Mesenteric fat pad (tissue), 1 donor: ENCODE measurements around the gene RNF215. TPM values are rescaled to one million over a fixed set of nuclear protein-coding genes. Genes with fewer than 3 reads are reported as not detected.
"Not testable (repeated sequence)": the region's sequence is repeated elsewhere in the genome, so short reads cannot be mapped to it uniquely, and the experiment has no call there.

Source experiments
- DNase-seq: peaks from one replicate; pipeline ENCODE4 v3.0.0-alpha.2; 2020; ENCODE audit warnings: low spot score
- total RNA-seq: library from RNA; stranded (reverse); fragmentation: NEBNext Ultra II Directional; extraction: Animal tissue kit (Norgen Biotek cat#: 25700); gene quantifications from one replicate; pipeline ENCODE4 v1.2.1, GENCODE V29; 2021
- donor health status: DM: yes; HTN: yes; CAD: no.

Gene RNF215
- total RNA-seq, 1 donor from 2014 or later = 9.1 TPM

- no peak for DNase-seq
Measured at GRCh38 chr22:30365891-30366290, 21.3 kb downstream of the RNF215 start.

DNA sequence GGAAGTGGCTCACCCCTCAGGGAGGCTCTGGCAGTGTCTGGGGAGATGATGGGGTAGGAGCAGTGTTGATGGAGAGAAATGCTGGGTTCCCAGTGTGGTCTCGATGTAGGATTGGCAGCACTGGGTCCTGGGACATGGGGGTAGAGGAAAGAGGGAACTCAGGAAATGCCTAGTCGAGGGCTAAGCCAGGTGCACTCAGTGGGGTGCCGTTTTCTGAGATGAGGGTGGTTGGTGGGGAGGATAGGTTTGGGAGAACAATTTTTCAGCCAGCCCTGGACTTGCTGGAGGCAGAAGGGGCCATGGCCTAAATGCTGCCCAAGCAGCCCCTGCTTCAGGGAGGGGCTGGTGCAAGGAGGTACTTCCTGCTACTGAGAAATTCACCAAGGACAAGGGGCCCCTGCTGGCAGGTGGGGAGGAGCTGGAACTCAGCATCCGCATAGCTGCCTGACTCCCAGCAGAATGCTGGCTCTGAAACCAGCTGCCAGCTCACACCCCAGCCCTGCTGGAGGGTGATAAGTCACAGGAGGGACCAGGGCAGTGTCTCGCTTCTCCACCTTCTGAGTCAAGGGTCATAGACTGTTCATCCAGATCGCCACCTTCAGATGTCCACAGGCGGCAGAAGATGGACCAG lies 24.4 kb downstream of the RNF215 start:
- DNase-seq = no peak

- DNase-seq = no peak
Measured at GRCh38 chr22:30361916-30362650, 25.1 kb downstream of the RNF215 start.

DNA sequence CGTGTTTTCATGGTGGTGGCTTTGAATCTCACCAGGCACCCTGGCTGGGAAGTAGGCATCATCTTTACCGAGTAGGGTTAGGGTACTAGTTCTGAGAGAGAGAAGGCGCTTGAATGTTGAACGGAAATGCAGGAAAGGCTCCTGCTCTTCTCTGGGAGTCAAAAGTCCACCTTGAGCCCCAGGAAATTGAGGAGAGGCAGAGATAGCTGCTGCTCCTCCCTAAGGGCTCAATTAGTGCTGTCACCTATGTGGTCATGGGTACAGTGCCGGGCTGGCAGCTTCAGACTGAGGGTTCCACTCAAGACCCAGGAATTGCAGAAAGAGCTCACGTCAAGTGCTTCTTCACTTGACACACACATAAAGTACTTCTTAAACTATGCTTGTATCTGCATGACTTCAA lies 28.7 kb downstream of the RNF215 start:
- no peak for DNase-seq

DNA sequence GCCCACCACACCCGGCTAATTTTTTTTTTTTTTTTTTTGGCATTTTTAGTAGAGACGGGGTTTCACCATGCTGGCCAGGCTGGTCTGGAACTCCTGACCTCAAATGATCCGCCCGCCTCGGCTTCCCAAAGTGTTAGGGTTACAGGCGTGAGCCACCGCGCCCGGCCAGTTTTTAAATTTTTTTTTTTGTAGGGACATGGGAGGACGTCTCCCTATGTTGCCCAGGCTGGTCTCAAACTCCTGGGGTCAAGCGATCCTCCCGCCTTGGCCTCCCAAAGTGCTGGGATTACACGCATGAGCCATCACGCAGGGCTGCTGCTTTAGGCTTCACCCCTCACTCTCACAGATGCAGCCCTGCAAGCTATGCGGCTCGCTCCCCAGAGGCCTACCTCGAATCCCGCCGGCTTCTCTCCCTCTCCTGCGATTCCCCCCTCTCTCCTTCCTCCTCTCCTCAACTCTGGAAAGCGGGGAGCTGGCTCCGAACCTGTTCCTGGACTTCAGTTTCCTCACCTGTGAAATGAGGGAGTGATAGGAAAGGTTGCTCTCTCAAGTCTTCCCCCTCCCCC lies 29.5 kb downstream of the RNF215 start:
- DNase-seq = no peak

- no peak for DNase-seq
Measured at GRCh38 chr22:30357236-30357570, 30.0 kb downstream of the RNF215 start.

DNA sequence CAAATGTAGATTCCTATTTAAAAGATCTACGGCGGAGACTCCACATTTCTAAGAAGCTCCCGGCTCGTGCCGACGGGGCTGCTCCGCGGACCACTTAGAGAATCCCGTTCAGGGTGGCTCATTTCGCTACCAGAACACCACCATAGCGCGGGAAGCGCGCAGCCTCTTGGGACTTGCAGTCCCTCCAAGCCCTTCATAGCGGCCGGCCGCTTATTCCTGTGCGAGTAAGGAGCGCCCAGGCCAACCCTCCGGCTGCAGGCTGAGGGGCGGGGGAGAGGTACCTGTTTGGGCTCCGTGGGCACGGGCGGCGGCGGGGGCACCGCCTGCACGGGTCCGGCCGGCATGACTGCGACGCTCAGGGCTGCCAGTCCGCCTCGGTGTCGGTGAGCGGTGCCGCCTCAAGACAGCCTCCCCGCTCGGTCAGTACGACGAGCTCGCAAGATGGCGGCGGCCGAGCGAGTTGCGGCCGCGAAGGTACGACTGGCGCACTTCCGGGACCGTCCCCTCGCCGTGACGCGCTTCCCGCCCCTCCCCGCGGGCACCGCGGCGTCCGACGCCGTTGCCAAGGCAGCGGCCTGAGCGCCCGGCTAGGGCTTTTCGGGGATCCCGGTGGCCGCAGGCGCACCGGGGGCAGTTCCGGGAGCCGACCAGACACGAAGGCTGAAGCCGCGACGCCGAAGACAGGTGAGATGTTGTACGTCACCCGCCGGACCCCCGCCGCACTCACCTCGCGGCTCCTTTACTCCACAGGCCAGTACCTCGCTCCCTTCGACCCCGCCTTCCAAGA lies 30.6 kb downstream of the RNF215 start, which contains the start of the genes CCDC157 and SF3A1:
CCDC157 (plus strand) TSS at position 559 of the 787 bp plus-strand sequence. CDS start 8,994 bp downstream, outside the sequence.
SF3A1 (minus strand) TSS at position 446 of the 787 bp plus-strand sequence; CDS start at position 344, 102 bp downstream.
- DNase-seq = peak; percentile 97

DNA sequence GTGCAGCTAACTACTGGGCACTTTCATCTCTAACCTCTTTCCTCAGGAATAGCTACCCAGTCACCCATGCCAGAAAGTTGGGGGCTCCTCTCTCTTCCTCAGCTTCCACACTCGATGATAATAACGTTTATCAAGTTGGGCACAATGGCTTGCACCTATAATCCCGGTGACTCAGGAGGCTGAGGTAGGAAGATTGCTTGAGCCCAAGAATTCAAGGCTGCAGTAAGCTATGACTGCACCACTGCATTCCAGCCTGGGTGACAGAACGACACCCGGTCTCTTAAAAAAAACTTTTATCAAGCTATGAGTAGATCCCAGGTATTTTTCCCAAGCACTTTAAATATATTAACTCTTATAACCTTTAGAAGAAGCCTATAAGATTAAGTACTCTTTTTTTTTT lies 32.6 kb downstream of the RNF215 start:
- no peak for DNase-seq

DNA sequence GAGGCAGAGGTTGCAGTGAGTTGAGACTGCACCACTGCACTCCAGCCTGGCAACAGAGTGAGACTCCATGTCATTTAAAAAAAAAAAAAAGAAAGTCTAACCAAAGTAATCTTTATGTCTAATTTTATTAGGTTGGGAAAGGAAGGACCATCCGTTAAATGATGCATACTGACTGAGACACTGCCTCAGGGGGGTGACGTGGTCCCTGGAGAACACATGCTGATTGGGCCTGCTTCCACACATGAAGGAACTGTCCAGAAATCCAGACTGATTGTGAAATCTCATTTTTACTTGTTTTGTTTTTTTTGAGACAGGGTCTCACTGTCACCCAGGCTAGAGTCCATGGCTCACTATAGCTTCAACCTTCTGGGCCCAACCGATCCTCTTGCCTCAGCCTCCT lies 36.0 kb downstream of the RNF215 start:
- DNase-seq = no peak

DNA sequence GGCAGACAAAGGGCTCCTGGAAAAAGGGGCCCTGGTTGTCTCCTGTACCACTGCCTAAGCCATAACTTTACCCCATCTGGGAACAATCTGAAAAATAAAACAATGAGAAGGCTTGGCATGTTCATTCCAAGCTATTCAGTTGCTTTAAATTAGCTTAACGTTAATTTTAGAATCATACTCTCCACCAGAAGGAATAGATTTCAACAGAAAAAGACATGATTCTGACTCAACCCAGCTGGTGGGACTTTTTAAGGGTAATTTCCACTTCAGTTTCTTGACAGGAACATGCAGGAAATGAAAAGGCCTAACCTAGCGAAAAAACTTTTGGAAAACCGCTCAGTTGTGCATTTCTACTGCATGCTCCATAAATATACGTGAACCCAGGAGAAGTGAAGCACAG lies 38.4 kb downstream of the RNF215 start:
- no peak for DNase-seq

DNA sequence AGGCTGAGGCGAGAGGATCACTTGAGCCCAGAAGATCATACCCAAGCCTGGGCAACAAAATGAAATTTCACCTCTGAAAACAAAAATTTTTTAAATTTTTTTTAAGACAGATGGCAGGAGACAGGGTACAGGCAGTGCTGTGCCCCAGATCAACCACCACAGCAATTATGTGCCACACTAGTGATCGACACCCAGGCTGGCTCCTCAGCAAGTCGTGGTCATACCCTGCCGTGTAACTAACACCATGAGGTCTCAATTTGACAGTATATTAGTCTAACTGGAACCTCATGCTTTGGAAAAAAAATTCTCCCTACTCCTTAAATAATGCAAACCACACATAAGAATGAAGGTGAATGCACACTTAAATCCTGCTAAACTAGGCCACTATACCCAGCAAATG lies 38.8 kb downstream of the RNF215 start:
- no peak for DNase-seq

DNA sequence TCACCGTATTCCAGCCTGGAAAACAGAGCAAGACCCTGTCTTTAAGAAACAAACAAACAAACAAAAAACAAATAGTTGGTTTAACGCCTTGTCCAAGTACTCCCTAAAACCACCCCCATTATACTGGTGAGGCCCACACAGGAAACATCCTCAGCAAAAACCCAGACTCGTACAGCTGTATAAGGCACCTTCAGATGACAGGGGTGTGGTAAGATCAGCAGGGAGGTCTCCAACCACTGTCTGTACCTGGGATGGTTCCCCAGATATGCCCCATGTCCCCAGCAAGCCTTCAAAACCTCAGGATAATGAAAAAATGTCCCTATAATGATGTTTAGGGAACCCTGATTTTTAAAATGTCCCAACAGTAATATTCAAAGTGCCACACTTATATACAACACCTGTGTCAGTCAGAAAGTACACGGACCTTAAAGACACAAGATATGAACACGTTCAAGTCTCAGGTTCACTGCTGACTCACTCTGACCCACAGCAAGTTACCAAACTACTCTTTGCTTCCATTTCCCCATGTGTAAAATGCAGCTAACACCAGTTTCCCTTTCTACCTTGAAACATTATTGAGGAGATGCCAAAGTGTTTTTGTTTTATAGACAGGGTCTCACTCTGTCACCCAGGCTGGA lies 39.8 kb downstream of the RNF215 start:
- no peak for DNase-seq

GRCh38 chr22:30344447-30345200 lies 42.6 kb downstream of the RNF215 start:
- DNase-seq = no peak

- no peak for DNase-seq
Measured at GRCh38 chr22:30340911-30341685, 46.1 kb downstream of the RNF215 start.

GRCh38 chr22:30338802-30339201 lies 48.4 kb downstream of the RNF215 start:
- DNase-seq = no peak

GRCh38 chr22:30338341-30338740 lies 48.9 kb downstream of the RNF215 start:
- DNase-seq = not testable (repeated sequence)

- DNase-seq = no peak
Measured at GRCh38 chr22:30337461-30337778, 49.8 kb downstream of the RNF215 start.

GRCh38 chr22:30336752-30337460 lies 50.3 kb downstream of the RNF215 start:
- no peak for DNase-seq

DNA sequence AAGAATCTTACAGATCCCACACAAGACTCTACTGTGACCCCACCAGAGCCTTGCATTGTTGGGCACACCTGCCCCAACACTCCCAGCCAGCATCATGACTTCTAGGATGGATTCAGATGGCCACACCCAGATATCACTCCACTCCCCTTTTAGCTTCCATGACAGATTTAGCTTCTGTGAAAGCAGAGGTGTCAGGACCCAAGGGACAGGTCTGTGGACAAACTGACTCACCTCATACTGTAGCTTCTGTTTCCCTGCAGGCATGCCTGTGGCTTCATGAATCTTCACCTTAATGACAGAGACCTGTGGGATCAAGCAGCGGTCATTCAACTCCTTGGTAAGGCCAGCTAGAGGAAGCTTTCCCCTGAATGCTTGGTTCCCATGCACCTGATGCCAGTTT lies 52.0 kb downstream of the RNF215 start:
- no peak for DNase-seq
